Adrenal gland (tissue), 12 donors: ENCODE measurements around the gene EXOC3L4. TPM values are rescaled to one million over a fixed set of nuclear protein-coding genes. Genes with fewer than 3 reads are reported as not detected.

Experiments used
- DNase-seq, 7 donors: peaks; one replicate each; pipeline ENCODE4 v3.0.0-alpha.2; 2019 to 2020
- H3K27ac ChIP-seq, 5 donors: fragments of 200-600 bp; sonication (generic) in 4 of 5; 1 replicate in 3 of 5; 2 replicates in 2 of 5; pipeline versions ENCODE4 v1.5.1 to v1.8.0; 2016 to 2020; ENCODE audit warnings: mild to moderate bottlenecking in 1 of 5
- H3K27me3 ChIP-seq: fragments of 200-600 bp; 2 replicates; pipeline ENCODE4 v1.8.0; 2021
- H3K36me3 ChIP-seq, 2 donors: fragments of 200-600 bp; replicated peaks in 1 of 2; 1 replicate in 1 of 2; 2 replicates in 1 of 2; pipeline versions ENCODE4 v1.5.1 to v1.8.0; 2018 to 2022
- H3K4me1 ChIP-seq, 2 donors: fragments of 200-600 bp; replicated peaks in 1 of 2; 1 replicate in 1 of 2; 2 replicates in 1 of 2; pipeline versions ENCODE4 v1.5.1 to v1.8.0; 2018 to 2021
- H3K4me3 ChIP-seq, 4 donors: fragments of 200-600 bp; sonication (generic) in 3 of 4; one replicate each; pipeline ENCODE4 v1.5.1; 2016 to 2018
- H3K9me3 ChIP-seq, 3 donors: fragments of 200-600 bp; sonication (generic) in 1 of 3; replicated peaks in 1 of 3; 1 replicate in 2 of 3; 2 replicates in 1 of 3; pipeline versions ENCODE4 v1.5.1 to v1.8.0; 2016 to 2021
- POLR2A ChIP-seq, 2 donors: fragments of 450-650 bp; IDR thresholded peaks; one replicate each; pipeline ENCODE4 v1.6.1; 2017; ENCODE audit warnings: antibody characterized with exemption in 2 of 2, mild to moderate bottlenecking in 2 of 2, moderate library complexity in 1 of 2
- WGBS, 4 donors: extraction: QIAGEN DNeasy Blood & Tissue Kit in 2 of 4; methylation state at CpG; one replicate each; pipeline versions ENCODE4 v1.1.5 to v1.1.7; 2013 to 2017; 5-methylcytosine and 5-hydroxymethylcytosine counted together
- intact Hi-C, 2 donors: fragments of 100-400 bp; cut with DNase I; formaldehyde crosslinking; loops; one replicate each; pipeline versions ENCODE4 v1.14.1 to v1.15.0; 2022 to 2023
- polyA plus RNA-seq, 3 donors: library from polyadenylated mRNA; stranded (reverse); fragments of 200-250 nt in 2 of 3; fragments of 350-450 nt in 1 of 3; fragmentation: Illumina TruSeq in 1 of 3; extraction: RNeasy Lipid Tissue Mini Kit (QIAGEN cat#74804) in 1 of 3; gene quantifications; one replicate each; pipeline ENCODE4 v1.2.3, GENCODE V29; 2013 to 2014
- total RNA-seq, 9 donors: library from RNA; depleted of rRNA in 4 of 9; stranded (reverse); fragments of >200 nt in 4 of 9; fragments of 120-200 nt in 1 of 9; fragmentation: NEBNext Ultra II Directional in 1 of 9; extraction: Animal tissue kit (Norgen Biotek cat#: 25700) in 1 of 9; gene quantifications; one replicate each; pipeline versions ENCODE4 v1.1.0 to v1.2.4, GENCODE V29; 2013 to 2023
- TF ChIP-seq, protein P1 (sequence below), 6 experiments: fragments of 450-650 bp in 4 of 6; fragments of 200-600 bp in 2 of 6; sonication (generic) in 1 of 6; IDR thresholded peaks; 1 replicate in 5 of 6; 2 replicates in 1 of 6; pipeline versions ENCODE4 v1.5.1 to v1.8.0; 2016 to 2021; ENCODE audit warnings: antibody characterized with exemption in 6 of 6, mild to moderate bottlenecking in 2 of 6, moderate library complexity in 1 of 6
- donor health status: healthy with polysubstance abuse.
- donor health status: Bipolar disorder and iron deficiency.
- donor health status: DM: yes; HTN: yes; CAD: no.
- donor health status: DM: no; HTN: no; CAD: no.
- donor health status: DM: no; HTN: no; CAD: no.
- donor health status: DM: yes; HTN: yes; CAD: no.

The EXOC3L4 gene
- total and polyA plus RNA-seq, 12 donors = 0.12 to 4.3 (median 1.6) TPM; not detected in 1

DNA sequence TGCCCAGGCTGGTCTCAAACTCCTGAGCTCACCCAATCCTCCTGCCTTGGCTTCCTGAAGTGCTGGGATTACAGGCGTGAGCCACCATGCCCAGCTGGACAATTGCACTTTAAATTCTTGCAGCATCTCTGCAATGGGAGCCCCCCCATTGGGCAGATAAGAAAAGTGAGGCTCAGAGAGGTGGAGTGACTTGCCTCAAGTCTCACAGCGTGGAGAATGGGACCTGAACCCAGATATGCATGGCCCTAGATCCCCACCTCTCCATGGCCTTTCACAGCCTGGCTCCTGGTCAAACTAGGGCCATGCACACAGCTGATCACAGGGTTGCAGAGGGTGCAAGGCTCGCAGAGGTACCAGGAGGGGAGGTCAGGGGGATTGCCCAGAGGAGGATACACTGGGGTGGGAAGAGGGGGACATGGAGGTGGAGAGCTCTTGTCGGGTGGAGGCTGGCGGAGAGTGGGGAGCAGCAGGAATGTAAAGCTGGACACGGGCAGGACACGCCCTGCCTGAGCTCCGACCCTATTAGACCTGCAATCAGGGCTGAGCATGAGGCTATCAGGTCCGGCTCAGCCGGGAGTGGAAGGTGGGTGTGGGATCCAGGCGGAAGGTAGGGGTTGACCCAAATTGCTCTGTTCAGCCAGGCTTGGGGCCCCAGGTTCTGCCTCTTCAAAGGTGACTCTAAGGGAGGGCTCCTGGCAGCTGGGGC is 6.9 kb downstream of the EXOC3L4 start:
- Histone ChIP-seq H3K4me1 (peaks cover 8 to 16% of the 10 kb centered on the region in 2 donors), H3K27me3 (peaks cover 17% of the 10 kb centered on the region), H3K36me3 (no peaks in the 10 kb centered on the region), H3K4me3 (no peak overlapping the region), H3K27ac (no peak overlapping the region), H3K9me3 (no peaks in the 10 kb centered on the region)
- DNase-seq = no peak
- TF ChIP-seq, protein P1, sequence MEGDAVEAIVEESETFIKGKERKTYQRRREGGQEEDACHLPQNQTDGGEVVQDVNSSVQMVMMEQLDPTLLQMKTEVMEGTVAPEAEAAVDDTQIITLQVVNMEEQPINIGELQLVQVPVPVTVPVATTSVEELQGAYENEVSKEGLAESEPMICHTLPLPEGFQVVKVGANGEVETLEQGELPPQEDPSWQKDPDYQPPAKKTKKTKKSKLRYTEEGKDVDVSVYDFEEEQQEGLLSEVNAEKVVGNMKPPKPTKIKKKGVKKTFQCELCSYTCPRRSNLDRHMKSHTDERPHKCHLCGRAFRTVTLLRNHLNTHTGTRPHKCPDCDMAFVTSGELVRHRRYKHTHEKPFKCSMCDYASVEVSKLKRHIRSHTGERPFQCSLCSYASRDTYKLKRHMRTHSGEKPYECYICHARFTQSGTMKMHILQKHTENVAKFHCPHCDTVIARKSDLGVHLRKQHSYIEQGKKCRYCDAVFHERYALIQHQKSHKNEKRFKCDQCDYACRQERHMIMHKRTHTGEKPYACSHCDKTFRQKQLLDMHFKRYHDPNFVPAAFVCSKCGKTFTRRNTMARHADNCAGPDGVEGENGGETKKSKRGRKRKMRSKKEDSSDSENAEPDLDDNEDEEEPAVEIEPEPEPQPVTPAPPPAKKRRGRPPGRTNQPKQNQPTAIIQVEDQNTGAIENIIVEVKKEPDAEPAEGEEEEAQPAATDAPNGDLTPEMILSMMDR (IDR thresholded peaks at IDR 0.05) = no peak
- TF ChIP-seq POLR2A (IDR thresholded peaks at IDR 0.05) = no peak
- WGBS, 4 donors = 89 to 96% (median 93%) methylated on average over 10 to 11 of the region's 11 CpGs
- intact Hi-C loops = loop anchor here in 1 of 2 donors (5.0 kb wide), 1 partner anchor 86 kb away; no protein-coding TSS in a partner anchor

DNA sequence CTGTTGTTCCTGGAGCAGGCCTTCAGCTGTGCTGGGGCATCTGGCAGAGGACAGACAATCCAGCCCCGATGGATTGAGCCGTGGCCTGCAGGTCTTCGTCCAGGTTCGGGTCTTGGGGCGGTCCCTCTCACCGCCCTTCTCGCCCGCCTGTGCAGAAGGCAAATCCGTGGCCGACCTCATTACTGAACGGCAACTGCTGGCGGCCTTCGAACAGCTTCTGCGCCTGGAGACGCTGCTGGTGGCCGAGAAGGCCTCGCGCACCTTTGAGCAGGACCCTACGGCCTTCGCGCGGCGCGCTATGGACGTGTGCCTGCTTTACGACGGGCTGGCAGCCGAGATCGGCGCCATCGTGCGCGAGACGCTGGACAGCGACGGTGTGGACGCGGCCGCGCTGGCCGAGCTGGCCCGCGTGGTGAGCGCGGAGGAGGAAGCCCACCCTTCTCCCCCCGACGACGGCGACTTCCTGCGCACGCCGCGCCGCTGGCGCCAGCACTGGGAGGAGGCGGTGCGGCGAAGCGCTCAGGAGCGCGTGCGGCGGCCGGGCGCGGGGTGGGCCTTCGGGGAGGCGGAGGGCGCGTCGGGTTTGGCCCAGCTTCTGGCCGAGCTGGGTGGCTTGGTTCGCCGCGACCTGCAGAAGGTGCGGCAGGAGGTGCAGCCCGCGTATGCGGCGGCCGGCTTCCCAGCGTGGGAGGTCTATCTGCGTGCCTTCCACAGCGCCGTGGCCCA is 7.6 kb downstream of the EXOC3L4 start:
- 57 to 84% (median 68%) methylated on average over 37 to 85 of the region's 85 CpGs for WGBS, 4 donors
- H3K27me3 ChIP-seq = peaks cover 17% of the 10 kb centered on the region
- no peaks in the 10 kb centered on the region for H3K9me3 ChIP-seq
- no peaks in the 10 kb centered on the region for H3K36me3 ChIP-seq
- TF ChIP-seq, protein P1 (IDR thresholded peaks at IDR 0.05) = no peak
- TF ChIP-seq POLR2A (IDR thresholded peaks at IDR 0.05) = no peak
- intact Hi-C loops = loop anchor here in 1 of 2 donors (5.0 kb wide), 1 partner anchor 85 kb away; no protein-coding TSS in a partner anchor
- no peak overlapping the region for H3K4me3 ChIP-seq
- peaks cover 8 to 16% of the 10 kb centered on the region in 2 donors for H3K4me1 ChIP-seq
- H3K27ac ChIP-seq = no peak overlapping the region
- no peak for DNase-seq

DNA sequence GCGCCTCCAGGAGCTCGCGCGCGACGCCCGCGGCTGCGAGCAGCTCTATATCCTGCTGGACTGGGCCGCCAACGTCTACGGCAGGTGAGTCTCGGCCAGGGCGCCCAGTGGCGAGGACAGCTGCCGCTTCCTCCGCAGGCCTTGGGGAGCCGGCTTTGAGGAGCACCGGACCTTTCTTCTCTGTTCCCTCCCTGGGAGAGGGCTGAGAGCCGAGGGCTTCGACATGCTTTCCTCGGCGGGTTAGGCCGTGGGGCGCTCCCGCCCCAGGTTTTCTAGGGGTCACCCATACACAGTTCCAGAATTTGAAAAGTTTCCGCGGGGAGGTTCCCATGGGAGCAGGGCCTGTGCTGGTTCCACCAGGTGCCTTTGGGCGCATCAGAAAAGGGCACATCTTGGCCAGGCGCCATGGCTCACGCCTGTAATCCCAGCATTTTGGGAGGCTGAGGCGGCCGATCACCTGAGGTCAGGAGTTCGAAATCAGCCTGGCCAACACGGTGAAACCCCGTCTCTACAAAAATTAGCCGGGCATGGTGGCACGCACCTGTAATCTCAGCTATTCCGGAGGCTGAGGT is 8.2 kb downstream of the EXOC3L4 start:
- no peak for DNase-seq
- Histone ChIP-seq H3K4me3 (no peak overlapping the region), H3K9me3 (no peaks in the 10 kb centered on the region), H3K4me1 (peaks cover 8 to 16% of the 10 kb centered on the region in 2 donors), H3K36me3 (no peaks in the 10 kb centered on the region), H3K27ac (no peak overlapping the region), H3K27me3 (peaks cover 17% of the 10 kb centered on the region)
- intact Hi-C loops = loop anchor here in 1 of 2 donors (5.0 kb wide), 1 partner anchor 85 kb away; no protein-coding TSS in a partner anchor
- WGBS, 4 donors = 66 to 75% (median 72%) methylated on average over 17 to 39 of the region's 39 CpGs
- TF ChIP-seq, protein P1 (IDR thresholded peaks at IDR 0.05) = no peak
- TF ChIP-seq POLR2A (IDR thresholded peaks at IDR 0.05) = no peak
